Fibroblast of peridontal ligament (primary cell): ENCODE results near the gene VPREB3.

Experiments
- DNase-seq: peaks from one replicate; pipeline ENCODE4 v3.0.0-alpha.2; 2010; ENCODE audit errors: extremely low read depth

Gene VPREB3, protein sequence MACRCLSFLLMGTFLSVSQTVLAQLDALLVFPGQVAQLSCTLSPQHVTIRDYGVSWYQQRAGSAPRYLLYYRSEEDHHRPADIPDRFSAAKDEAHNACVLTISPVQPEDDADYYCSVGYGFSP

DNA sequence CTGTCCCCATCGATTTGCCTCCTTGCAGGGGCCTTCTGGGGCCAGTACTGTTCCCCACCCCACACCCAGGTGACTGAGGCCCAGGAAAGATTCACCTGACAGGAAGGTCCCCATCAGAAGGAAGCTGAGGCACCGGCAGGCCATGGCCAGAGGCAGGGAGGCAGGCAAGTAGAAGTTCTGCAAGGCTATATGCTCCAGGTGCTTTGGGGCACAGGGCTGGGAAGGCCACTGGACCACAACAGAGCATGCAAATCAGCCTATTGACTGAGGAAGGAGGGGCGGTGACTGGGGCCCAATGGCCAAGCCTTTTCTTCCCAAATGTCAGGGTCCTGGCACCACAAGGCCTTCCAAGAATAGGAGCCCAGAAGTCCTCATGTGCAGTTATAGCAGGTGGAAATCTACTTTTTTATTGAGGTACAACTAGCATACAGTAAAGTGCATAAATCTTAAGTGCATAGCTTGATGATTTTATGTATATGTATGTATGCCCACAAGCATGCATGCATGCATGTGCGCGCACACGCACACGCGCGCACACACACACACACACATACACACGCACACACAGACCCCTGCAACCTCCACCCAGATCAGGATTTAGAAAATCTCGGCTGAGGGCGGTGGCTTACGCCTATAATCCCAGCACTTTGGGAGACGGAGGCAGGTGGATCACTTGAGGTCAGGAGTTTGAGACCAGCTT lies at the start of gene VPREB3:
Gene VPREB3, minus strand, starts transcription at position 206 of the 700 bp plus-strand sequence. Its CDS starts 62 bp downstream, at position 144.
- no peak for DNase-seq

DNA sequence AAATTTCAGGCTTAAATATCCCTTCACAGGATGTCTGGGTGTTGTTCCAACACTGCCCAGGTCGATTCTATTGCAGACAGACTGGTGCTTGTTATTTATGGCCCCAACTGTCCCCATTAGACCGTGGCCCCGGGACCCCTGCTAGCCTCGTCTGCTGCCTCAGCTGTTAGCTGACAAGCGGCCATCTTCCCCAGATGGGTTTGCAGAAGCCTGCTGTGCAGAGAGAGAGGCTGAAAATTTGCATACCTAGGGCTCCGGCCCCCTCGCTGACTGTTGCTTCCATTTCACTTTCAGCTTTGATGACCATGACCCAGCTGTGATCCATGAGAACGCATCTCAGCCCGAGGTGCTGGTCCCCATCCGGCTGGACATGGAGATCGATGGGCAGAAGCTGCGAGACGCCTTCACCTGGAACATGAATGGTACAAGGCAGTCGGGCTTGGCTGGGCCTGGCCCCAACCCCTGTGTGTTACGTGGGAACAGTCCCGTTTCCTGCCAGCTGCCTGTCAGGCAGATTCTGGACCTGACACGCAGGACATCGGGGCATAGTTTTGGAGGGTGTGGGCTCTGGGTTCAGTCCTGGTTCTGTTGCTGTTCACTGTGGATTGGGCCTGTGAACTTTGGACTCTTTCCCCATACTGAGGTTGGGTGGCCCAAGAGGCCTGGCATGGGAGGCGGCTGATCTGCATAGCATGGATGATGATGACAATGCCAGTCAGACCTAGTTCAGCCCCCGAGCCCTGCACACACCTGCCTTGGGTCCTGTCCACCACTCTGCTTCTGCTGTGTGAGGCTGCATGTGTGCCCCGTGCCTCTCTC lies 49.0 kb upstream of the VPREB3 start:
- DNase-seq, result no peak

DNA sequence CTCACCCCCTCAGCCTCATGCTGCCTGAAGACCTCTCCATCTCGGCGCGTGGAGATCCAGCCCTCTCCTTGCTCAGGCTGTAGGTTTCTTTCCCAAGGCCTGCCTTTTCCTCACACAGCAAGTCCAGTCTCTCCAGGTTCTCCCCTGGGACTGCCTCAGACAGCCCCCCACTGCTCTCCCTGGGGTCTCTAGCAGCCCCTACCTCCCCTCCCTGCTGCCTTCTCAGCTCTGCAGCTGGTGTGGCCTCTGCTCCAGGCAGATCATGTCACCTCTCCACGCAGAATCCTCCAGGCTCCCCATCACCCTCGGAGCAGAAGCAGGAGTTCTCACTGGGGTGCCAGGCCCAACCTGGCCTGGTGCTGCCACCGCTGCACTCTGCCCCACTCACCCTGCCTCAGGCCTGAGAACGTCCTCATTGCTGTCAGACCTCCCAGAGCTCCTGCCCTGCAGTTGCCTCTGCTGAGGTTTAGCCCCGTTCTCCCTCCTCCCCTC lies 47.7 kb upstream of the VPREB3 start:
- no peak for DNase-seq

DNA sequence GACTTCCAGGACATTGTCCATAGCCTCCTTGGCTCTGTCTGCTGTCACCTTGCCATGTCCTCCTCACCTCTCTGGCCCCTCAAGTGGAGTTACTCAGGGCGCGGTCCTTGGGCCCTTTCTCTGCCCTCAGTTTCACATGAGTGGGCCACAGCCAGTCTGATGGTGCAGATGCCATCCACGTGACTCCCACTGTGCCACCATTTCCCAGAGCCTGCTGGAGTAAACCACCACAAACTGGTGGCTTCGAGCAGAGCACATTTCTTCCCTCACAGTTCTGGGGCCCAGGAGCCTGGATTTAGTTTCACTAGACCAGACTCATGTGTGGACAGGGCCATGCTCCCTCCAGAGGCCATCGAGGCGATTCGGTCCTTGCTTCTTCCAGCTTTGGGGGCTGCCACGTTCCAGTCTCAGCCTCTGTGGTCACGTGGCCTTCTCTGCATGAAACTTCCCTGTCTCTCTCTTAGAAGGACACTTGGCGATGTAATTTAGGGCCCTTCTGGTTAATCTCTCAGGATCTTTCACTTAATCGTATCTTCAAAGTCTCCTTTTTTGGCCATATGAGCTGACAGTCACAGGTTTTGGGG lies 47.1 kb upstream of the VPREB3 start:
- no peak for DNase-seq

DNA sequence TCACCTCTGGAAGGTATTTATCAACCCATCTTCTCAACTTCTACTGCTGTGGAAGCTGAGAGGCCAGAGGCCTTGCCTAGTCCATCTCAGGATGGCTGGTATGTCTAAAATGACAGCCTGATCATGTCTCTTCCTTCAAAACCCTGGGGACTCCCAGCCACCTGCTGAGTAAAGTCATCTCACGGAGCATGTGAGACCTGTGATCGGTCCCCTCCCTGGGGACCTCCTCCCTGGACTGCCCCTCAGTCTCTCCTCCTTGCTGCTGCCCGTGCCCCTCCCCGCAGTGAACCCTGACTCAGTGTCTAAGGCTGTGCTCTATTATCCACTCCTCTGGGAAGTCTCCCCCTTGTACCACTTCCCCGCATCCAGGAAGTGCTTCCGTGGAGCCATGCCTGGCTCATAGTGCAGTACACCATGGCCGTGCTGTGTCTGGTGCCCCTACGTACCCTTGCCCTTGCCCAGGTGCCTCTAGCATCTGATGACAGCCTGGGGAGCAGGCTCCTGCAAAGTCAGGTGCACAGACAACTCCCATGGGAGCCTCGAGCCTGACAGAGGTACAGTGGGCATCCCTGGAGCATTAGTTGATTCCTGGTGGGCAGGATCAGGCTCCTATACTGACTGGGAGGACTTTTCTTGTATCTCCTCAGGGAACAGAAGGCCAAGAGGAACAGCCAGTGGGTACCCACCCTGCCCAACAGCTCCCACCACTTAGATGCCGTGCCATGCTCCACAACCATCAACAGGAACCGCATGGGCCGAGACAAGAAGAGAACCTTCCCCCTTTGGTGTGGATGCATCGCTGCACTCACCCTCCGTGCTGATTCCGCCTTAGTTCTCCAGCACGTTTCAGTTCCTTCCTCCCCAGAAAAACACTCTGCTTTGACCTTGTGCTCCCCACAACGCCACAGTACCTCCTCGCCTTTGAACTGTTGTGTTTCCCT lies 46.3 kb upstream of the VPREB3 start:
- no peak for DNase-seq

DNA sequence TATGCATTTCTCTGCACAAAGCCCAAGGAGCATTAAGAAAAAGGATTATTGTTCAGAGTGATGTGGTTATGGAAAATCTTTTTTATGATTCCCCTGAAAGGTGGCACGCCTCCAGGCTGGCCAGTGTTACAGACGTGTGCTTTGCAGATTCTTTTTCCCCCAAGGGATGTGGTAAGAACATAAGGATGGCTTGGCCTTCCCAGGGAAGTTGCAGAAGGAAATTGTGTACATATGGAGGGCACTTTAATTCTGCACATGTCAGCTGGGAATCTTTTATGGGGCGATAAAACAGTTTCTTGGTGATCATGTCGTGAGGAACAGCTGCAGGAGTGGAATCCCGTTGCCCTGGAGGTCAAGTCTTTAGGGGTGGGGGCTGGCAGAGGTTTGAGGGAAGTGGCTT lies 42.2 kb upstream of the VPREB3 start:
- DNase-seq, result peak; percentile 26

DNA sequence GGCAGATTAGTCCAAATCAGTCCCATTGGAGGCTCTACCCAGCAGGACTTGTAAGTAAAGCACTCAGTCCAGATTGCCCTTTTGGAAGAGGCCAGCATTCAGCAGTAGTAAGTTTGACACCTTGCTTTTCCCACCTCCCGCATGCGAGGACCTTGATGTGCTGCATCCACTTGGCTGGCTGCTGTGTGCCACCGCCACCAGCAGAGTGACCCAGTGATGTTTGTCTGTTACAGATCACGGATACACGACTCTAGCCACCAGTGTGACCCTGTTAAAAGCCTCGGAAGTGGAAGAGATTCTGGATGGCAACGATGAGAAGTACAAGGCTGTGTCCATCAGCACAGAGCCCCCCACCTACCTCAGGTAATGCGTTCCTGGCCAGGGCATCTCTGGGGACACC lies 39.1 kb upstream of the VPREB3 start:
- DNase-seq, result no peak

DNA sequence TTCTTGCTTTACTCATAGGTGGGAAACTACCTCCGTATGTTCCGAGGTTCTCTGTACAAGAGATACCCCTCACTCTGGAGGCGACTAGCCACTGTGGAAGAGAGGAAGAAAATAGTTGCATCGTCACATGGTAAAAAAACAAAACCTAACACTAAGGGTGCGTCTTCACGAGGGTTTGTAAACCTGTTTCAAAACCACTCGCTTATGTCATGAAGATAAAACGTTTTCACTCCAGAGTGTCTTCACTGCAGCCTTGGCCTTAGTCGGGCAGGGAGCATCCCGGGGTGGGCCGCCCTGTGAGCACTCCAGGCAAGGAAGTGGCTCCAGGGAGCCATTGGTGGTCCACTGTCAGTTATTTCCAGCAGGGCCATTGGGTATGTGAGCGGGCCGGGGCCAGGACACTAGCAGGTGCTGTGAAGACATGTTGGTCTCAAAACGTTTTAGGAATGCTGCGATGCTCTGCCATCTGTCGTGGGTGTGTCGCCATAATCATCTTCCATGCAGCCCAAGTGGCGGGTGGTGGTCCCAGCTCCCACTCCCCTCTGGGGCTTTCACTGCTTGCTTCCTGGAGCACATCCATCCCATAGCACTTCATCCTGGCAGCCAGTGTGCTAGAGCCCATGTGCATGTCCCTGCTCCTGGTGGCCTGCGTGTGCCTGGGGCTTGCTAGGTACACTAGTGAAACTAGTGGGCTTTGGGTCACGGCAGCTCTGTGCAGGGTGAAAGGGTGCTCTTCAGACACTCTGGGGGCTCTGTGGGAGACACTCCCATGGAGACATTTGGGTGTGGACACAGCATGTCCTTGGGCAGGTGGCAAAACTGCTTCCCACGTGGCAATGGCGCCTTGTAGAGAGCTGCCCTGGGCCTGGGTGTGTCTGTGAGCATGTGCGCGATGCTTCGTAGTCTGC lies 37.8 kb upstream of the VPREB3 start:
- DNase-seq, result no peak

DNA sequence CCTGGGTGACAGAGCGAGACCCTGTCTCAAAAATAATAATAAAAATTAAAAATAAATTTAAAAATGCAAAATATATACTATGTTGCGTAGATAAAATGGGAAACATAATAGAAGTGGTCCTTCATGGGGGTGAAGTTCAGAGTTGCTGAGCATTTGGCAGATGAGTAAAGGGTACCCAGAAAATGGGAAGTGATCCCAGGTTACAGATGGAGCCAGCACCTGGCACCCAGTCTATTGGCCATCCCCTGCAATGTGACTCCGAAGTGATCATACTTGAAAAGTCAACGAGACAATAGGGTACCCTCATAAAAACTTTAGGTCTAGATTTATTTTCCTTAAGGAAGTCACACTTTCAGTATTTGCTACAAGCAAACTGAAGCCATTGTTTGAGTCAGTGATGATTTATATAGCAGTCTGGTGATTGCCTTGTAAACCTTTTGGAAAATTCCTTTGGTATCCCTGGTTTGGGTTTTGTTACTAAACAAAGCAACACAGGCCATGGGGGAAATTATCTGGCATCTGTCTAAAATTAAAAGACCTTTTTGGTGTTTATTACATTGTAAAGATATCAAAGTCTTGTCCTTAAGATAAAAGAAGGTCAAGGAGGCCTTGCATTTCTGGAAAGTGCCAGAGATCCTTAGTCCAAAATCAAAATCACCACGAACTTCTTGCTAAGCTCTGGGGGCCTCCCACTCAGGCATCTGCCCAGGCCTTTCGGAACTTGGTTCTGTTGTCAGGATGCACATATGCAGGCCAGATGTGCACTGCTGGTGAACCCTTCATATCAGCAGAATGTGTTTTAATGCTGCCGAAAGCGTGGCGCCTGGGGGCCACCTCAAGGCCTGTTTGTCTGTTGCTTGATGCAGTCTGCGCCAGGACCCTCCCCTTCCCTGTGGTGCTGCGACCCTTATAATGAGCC lies 36.9 kb upstream of the VPREB3 start:
- peak; percentile 89 for DNase-seq

DNA sequence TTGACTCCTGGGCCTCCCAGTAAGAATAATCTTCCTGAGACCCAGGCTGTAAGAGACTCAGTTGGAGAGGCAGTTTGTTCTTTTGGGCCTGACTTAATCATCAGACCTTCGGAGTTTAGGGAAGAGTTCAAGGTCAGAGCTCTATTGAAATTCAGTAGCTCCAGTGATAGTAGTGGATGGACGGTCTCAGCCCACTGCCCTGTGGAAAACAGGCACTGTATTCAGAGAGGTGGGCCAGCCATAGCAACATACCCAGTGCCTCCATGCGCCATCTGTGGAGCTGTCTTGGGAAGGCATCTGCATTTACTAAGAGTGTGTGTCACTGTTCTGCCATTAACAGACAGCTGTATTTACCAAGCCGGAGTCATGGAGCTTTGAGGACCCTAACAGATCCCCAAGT lies 35.4 kb upstream of the VPREB3 start:
- no peak for DNase-seq

DNA sequence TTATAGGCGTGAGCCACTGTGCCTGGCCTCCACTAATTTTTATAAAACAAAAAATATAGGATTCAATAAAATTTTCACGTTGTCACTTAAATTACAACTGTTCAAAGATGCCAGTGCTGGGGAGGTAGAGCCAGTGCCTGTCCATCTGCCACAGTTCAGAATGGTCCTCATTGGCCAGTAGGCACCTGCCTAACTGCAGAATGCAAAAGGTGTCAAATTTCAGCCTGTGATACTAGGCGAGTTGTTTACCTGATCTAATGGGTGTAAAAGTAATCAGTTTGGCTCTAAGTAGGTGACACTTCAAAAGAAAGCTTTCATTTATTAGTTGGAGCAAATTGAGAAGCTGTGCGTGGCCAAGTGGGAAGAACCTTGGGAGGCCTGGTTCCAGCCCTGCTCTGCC lies 34.9 kb upstream of the VPREB3 start:
- no peak for DNase-seq

DNA sequence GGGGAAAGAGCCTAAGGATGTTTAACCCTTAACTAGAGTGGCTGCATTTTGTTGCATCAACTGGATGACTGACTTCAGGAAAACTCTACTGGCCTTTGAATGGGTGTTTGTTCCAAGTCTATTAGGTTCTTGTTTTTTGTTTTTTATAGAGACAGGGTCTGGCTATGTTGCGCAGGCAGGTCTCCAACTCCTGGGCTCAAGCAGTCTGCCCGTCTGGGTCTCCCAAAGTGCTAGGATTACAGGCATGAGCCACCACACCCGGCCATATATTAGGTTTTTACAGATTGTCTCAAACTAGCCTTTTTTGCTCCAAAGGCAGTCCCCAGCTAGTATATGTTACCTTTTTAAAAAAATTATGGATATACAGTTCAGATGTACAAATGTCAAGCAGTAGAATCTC lies 33.7 kb upstream of the VPREB3 start:
- DNase-seq, result no peak

DNA sequence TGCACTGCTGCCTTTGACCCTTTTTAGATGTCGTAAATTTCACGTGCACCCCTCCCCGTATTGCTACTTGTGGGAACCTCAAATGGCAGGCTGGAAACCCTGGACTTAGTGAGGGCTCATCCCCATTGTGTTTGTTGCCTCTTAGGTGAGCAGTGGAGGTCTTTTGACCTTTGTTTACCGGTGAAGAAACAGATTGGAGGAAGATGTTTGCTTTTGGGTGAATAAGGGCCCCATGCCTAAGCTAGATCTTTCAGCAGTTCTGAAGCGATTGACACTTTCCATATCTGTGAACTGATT lies 33.3 kb upstream of the VPREB3 start:
- no peak for DNase-seq

DNA sequence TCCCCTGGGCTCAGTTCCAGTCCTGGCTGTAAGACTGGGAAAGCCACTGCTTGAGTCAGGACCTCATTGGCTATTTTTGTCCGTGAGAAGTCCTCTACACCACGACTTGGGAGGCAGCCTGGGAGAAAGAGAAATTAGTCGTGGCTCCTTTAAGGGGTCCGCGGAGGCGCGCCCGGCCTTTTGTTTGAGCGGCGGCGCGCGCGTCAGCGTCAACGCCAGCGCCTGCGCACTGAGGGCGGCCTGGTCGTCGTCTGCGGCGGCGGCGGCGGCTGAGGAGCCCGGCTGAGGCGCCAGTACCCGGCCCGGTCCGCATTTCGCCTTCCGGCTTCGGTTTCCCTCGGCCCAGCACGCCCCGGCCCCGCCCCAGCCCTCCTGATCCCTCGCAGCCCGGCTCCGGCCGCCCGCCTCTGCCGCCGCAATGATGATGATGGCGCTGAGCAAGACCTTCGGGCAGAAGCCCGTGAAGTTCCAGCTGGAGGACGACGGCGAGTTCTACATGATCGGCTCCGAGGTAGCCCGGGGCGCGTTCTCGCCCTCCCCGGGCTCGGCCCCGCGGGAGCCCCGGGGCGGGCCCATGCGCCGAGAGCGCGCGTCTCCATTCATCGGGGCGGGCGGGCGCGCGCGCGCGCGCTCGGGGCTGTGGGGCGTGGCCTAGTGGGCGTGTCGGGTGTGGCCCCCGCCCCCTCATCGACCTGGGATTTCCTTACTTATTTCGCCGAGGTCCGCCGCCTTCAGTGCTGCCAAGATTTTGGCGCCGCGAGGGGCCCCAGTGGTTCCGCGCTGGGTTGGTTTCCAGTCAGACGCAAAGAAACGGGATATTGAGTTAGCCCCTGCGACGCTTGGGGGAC lies 32.8 kb upstream of the VPREB3 start, which contains the start of gene SMARCB1:
Gene SMARCB1, plus strand, starts transcription at position 215 of the 848 bp plus-strand sequence. Its CDS starts 204 bp downstream, at position 419.
- DNase-seq, result peak; percentile 89

DNA sequence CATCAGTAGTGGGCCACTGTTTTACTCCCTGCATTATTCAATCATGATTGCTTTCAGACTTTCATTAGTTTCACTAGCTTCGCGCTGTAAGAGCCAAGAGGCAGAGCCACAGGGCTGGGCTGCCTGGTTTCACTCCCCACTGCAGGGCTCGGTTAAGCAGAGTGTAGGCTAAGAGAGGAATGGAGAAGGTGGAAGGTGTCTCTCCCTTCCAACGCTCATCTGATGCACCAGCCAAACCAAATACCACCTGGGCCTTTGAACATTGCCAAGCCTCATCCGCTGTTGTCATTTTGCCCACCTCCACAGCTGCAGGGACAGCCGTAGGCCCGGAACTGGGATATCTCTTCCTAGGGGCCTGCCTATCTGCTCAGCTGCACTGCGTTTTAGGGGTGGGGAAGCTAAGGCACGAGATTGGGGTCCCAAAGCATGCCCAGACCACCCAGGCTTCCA lies 32.1 kb upstream of the VPREB3 start:
- DNase-seq, result no peak

DNA sequence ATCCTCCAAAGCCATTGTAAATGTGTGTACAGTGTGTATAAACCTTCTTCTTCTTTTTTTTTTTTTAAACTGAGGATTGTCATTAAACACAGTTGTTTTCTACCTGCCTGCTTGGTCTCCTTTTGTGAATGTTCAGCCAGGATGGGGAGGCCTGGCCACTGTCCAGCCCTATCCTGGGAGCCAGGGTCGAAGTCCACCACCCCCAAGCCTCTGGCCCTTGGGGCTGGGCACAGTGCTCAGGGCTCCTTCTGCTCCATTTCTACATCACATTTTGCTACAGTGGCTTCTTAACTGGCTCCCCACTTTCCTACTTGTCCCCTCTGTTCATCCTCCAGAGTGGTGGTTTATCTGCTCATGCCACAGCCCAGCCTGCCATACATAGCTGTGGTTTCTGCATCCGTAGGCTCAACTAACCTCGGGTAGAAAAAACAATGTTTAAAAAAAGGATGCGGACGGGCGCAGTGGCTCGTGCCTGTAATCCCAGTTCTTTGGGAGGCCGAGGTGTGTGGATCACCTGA lies 30.0 kb upstream of the VPREB3 start:
- peak; percentile 76 for DNase-seq

DNA sequence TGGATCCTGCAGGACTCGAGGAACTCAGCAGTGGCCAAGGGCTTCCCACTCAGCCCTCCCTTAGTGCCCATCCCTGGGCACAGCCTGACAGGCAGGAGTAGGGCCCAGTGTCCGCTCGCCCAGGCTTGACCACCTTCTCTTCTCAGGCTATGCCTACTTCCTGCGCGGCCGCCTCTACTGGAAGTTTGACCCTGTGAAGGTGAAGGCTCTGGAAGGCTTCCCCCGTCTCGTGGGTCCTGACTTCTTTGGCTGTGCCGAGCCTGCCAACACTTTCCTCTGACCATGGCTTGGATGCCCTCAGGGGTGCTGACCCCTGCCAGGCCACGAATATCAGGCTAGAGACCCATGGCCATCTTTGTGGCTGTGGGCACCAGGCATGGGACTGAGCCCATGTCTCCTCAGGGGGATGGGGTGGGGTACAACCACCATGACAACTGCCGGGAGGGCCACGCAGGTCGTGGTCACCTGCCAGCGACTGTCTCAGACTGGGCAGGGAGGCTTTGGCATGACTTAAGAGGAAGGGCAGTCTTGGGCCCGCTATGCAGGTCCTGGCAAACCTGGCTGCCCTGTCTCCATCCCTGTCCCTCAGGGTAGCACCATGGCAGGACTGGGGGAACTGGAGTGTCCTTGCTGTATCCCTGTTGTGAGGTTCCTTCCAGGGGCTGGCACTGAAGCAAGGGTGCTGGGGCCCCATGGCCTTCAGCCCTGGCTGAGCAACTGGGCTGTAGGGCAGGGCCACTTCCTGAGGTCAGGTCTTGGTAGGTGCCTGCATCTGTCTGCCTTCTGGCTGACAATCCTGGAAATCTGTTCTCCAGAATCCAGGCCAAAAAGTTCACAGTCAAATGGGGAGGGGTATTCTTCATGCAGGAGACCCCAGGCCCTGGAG lies 29.3 kb upstream of the VPREB3 start:
- no peak for DNase-seq
